ENCODE data around the gene ALK.
"Not testable (repeated sequence)": the region's sequence is repeated elsewhere in the genome, so short reads cannot be mapped to it uniquely, and the experiment has no call there.

ALK gene

DNA sequence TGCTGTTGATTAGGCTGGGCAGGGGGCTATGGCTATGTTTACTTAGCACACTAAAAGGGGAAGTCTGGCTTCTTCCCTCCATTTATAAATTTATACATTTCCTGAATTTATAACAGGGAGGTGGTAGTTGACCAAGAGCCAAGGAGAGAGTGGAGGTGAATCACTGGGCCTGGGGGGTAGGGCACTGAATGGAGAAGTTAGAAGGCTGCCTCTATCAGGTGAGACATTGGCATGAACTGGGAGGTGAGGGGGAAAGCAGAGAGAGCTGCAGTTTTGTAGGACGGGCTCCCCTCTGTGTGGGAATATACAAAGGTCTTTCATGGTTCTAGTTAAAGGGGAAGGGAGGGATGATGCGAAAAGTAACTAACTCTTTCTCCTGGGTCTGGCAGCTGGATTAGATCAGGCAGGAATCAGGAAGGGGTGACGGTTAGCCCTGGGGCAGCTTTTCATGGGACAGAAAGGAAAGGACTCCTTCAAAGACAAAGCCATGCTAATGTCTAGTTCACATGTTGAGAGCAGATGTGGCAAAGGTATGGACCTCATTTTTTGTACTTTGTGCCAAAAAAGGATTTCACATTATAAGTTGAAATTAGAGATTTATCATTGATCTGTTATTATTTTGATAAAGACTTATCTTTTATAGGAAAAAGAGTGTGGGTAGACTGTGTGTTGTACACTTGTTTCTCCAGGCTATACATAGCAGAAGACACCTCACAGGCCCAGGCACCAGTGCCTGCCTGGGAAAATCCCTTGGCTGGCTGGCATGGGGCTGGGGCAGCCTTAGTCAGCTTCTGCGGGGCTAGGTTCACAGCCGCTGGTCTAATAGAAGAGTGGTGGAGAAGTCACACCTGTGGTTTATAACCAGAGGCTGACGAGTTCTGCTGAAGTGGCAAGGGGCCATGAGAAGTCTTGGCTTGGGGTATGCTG lies 647.4 kb downstream of the ALK start:
- DNase-seq (ENCODE audit: low read depth) = no peak

DNA sequence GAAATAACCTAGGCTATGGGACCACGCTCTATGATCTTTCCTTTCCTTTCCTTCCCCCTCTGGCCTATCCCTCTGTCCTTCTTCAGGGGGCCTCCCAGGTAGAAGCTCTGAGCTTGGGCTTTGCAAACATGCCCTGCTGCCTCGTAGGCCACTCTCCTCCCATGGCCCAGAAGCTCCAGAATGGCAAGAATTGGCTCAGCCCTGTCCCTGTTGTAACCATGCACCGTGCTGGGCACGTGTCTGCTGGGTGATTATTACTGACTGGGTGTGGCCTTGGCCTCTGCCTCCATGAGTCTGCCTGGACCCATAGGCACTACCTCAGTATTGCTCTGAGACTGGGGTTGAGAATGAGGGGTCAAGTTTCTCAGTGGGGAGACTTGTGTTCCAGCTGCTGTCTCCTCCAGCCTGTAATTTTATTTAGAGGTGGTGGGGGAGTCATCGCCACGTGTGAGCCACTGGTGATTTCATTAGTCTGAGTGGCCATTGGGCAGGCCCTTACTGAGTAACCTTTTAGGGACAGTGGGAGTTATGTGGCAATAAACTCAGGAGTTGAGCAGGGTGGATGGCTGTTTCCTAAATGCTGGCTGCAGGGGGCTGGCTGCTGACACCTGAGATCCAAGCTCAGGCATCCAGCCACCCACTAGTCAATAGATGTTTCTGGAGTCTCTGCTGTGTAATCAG lies 648.2 kb downstream of the ALK start:
- DNase-seq (ENCODE audit: low read depth) = no peak

DNA sequence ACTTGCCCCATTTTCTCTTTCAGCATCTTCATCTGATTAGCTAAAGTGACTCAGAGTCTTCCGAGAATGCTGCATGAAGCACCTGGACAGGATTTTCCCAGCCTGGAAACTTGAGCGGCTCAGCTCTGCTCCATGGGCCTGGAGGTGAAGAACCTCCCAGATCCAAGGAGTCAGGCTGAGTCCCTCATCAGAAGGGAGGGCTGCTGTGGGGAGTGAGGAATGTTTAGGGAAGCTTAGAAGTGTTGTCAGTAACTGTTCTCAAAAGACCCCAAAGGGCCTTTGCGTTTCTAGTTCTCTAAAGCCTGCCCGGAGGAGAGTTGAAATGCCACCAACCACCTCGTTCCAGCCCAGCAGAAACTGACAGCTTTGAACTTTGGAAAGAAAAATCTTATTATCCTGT lies 649.1 kb downstream of the ALK start:
- no peak for DNase-seq (ENCODE audit: low read depth)

DNA sequence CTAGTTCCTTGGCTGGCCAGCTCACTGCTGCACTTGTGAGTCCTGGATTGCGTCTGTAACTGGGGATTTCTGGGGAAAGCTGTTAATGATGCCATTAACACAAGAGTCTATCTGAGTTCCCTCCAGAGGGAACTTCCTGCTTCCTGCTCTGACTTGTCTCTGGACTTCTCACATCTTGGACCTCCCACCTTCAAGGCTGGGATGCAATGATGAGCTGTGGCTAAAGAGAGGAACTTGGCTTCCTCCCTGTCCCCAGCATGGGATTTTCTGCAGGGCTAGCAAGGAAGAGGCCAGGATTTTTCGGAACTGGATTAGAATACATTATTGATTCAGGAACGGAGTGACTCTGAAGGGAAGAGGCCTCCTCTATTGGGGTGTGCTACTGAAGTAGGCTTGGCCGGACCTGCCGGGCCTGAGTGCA lies 650.7 kb downstream of the ALK start:
- DNase-seq (ENCODE audit: low read depth) = no peak

DNA sequence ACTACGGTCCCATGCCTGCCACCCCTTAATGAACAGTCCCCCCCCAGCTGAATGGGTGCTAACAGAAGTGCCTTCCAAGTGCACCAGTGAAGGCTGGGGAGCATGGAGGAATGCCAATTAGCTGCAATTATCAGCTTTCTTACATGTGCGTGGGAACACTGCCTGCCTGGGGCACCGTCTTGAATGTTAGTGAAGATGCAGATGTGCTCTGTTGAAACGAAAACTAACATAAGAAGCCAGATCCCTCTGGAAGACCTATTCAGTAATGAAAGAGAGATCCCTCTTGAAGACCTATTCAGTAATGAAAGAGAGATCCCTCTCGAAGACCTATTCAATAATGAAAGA lies 651.6 kb downstream of the ALK start:
- no peak for DNase-seq (ENCODE audit: low read depth)

DNA sequence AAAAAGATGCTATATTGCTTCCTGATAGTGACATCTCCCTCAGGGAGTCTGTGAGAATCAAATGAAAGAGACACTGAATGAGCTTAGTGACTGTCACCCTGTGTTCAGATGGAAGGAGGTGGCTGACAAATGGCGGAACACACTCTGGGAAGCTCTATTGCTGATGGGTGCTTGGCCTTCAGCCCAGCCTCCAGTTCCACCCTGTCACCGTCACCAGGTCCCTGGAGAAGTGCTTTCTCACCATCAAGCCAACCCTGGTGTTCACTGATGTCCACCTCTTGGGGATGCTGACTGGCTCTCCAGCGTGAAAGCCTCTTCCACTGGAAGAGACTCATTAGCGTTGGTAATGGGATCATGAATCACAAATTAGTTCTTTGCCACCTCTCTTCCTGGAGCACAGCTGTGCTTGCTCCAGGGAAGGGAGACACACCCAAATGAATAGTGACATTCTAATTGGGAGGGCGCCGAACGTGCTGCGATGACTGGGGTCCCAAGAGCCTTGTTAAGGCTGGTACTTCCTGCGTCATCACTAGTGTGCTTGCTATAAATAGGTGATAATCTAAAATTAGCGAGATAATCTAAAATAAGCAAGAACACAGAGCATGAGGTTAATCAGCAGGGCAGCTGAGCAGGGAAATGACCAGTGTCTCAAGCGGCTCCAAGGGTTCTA lies 652.2 kb downstream of the ALK start:
- no peak for DNase-seq (ENCODE audit: low read depth)

DNA sequence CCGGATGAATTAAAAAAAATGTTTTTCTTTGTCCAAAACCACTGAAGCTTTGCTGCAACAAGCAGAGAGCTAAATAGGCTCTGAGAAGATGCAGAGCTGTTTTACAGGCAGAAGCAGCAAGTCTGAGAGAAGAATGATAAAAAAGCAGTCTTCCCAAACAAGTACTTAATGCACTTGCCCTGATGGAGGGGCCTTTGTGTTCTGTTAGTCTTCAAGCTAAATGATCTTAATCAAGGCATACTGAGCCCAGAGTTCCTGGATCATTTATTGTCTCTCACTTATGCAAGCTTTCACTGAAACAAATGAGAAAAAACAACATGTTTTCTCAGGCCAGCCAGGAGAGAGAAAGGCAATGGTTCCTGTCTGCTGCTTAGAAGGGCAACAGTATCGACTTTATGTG lies 653.7 kb downstream of the ALK start:
- no peak for DNase-seq (ENCODE audit: low read depth)

DNA sequence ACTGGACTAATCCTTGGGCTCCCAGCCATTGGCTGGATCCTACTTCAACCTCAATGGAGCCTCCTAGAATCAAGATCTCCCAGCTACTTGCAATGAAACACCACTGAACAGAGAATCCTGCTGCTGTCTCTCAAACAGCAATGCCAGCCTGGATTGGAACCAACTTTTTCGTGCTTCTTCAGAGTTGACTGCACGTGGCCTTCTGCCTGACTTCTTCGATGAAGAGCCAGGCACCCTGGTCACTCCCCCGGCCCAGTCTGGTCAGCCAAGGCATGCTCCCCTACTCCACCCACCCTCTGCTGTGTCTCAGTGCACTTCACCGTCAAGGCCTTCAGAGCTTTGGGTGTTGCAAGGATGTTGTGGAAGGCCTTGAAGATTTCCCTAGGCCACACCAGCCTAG lies 657.5 kb downstream of the ALK start:
- no peak for DNase-seq (ENCODE audit: low read depth)

DNA sequence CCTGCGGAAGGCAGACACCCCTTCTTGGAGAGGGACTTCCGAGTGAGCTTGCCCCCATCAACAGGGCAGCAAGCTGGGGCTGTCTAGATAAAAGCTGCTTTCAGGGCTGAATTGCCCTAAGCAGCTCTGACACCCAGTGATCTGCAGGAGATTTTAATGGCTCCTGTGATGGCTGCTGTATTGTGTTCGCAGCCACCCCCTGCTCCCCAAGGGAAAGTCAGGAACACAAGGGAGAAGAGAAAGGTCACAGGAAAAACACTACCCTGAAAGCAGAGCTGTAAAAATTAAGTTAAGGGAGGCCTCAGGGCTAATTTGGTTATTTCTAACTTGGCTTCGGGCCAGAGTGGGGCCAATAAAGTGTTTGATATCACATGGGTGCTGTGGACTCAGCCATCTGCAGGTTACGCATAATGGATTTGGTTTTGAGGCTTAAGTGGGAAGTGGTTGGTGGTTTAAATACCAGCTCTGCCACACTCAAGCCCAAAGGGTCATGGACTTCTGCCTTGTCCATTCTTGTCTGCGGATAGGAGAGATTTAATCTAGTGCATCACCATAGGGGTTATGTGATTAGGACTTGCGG lies 658.6 kb downstream of the ALK start:
- no peak for DNase-seq (ENCODE audit: low read depth)

DNA sequence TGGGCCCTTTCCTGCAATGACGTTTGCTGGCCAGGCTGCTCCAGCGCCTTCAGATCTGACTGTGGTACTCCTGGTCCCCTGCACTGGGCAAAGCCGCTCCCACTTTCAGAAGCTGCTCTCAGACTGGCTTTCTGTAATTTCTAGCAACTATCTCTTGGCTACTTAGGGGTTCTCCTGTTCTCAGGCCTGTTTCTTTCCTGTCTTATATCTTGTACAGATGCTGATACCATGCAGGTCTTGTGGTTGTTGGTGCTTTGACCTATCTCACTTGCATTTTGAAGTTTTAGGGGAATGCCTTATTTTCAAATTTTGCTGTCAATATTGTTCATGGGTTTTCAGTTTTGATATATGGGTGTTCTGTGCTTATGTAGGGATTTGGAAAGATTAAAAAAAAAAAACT lies 660.4 kb downstream of the ALK start:
- DNase-seq (ENCODE audit: low read depth) = no peak

DNA sequence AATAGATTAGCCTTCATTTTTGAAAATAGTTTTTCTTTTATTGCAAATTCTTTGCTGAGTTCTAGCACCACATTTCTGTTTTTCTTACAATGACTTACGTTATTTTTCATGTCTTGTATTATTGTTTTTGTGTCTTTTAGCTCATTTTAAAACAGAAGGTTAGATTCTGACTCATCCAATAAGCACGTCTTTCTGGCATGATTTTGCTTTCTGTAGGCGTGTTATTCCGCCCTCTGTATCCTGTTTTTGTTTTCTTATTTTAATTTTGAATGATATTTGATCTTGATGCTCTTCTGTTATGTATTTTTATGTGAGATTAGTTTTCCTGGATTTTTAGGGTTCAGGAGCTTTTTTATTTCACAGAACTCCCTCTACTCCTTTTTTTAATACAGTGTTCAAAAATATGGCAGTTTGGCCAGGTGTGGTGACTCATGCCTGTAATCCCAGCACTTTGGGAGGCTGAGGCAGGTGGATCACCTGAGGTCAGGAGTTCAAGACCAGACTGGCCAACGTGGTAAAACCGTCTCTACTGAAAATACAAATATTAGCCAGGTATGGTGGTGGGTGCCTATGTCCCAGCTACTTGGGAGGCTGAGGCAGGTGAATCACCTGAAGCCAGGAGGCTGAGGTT lies 661.1 kb downstream of the ALK start:
- DNase-seq (ENCODE audit: low read depth) = no peak

DNA sequence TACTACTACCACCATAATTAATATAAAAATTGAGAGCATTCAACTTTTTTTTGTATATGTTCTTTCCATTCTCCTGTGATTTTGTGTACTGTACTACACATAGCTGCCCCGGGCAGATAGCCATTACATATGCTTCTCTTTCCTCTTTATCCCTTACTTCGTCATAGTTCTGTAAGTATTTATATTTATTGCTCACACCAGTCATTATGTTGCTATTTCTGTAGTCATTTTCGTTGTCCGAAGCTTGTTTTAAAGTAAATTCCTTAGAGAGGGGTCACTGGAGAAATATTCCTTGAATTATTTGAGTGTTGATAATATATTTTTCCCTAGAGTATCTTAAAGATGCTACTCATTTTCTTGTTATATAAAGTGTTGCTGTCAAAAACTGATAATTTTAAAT lies 662.2 kb downstream of the ALK start:
- DNase-seq (ENCODE audit: low read depth) = no peak

DNA sequence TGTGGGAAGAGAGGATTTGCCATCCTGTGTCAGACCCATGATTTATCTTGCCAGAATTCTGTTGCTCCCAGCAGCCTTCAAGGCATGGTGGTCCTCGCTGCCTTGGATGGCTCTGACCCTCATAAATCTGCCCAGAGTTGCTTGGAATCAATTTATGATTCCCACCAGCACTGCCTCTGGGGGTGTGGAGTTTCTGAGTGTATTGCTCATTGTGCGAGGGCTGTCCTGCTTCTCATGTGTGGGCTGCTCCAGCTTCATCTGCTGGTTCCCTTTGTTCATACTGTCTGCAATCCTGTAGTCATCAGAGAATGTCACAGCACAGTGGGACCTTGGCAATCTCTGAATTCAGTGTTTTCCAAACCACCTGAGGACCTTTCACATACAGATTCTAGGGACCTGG lies 666.4 kb downstream of the ALK start:
- DNase-seq (ENCODE audit: low read depth) = no peak

DNA sequence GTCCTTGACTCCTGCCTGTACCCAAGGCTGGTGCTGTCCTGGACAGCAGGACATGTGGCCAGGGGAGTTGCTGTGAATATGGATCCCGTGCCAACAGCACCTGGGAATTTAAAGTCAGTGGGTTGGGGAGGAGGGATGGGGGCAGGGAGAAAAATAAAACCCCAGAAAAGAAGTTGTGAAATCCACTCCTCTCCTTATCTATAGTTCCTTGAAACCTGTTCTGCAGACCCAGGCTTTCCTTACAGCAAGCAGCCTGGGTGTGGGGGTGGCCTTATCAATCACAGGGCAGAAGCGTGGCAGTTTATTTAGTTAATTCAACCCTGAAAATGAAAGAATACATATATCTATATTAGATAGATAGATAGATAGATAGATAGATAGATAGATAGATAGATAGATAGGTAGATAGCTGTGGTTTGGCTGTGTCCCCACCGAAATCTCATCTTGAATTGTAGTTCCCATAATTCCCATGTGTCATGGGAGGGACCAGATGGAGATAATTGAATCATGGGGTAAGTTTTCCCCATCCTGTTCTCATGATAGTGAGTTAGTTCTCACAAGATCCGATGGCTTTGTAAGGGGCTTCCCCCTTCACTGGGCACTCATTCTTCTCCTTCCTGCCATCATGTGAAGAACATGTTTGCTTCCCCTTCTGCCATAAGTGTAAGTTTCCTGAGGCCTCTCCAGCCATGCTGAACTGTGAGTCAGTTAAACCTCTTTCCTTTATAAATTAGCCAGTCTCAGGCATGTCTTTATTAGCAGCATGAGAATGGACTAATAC lies 667.7 kb downstream of the ALK start:
- DNase-seq (ENCODE audit: low read depth) = not testable (repeated sequence)

DNA sequence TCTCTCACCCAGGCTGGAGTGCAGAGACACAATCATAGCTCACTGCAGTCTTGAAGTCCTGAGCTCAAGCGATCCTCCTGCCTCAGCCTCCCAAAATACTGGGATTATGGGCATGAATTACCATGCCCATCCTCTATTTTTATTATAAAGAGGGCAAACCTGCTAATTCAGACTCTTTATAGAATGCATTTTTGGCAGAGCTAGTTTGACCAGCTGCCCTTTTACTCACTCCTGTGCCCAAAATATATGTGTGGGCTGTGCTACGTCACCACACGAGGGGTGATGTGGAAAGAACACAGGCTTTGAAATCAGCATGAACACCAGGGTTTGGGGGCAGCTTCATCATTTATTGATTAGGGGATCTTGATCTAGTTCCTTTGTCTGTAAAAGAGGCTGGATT lies 668.4 kb downstream of the ALK start:
- no peak for DNase-seq (ENCODE audit: low read depth)

DNA sequence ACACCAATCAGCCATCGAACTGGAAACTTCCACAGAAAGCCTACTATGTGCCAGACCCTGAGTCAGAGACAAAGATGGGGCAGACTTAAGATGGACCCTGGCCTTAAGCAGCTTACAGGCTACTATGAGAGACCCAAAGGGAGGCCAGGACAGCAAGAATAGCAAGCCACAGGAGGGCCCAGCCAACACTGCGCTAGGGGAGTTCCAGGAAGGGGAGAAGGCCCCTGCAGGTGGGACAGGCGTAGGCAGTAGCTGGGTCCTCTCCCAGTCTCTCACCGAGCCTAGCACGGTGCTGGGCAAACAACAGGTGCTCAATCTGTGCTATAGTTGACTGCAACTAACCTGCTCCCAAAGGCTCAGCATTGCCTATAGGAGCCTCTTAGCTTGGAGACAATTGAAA lies 670.0 kb downstream of the ALK start:
- DNase-seq (ENCODE audit: low read depth) = no peak

DNA sequence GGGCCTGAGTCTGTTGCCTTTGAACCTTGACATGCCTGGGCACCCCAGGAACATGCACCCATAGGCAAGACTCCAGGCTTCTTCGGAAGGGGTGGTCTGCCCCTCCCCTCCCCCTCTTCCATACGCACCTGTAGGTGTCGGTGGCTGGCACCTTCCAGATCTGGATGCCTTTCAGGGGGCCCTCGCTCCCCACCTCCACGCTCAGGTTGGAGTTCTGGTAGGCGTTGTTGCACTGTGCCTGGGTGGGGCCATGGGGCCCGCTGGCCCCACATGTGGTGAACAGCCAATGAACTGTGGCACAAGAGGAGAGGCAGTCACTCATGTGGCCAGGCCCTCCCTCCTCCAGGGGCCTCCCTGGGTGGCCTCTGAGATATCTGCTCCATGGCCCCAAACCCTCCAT lies 670.4 kb downstream of the ALK start:
- no peak for DNase-seq (ENCODE audit: low read depth)

DNA sequence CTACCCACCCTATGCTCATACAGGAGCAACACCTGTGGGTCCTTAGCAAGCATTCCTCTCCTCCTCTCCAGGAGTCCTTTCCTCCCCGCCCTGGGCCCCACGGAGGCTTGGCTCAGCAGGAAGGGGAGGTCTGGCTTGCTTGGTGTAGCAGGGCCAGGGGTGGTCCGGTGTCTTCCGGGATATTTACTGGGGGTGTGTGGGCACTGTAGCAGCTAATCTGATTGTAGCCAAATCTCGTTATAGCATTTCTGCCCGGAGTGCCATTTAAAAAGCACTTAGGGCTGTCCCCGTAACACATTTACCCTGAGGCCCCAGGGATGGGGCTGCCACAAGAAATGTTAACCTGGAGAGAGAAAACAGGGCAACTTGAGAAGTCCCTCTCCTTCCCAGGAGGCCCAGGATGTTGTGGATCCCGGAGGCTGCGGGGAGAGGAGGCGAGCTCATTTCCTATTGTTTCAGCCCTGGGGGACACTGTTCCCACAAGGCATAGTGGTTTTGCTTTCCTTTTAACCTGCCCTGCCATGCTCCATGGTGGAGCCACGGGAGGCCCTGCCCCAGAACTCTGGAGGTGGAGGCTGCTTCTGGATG lies 671.6 kb downstream of the ALK start:
- DNase-seq (ENCODE audit: low read depth) = no peak

DNA sequence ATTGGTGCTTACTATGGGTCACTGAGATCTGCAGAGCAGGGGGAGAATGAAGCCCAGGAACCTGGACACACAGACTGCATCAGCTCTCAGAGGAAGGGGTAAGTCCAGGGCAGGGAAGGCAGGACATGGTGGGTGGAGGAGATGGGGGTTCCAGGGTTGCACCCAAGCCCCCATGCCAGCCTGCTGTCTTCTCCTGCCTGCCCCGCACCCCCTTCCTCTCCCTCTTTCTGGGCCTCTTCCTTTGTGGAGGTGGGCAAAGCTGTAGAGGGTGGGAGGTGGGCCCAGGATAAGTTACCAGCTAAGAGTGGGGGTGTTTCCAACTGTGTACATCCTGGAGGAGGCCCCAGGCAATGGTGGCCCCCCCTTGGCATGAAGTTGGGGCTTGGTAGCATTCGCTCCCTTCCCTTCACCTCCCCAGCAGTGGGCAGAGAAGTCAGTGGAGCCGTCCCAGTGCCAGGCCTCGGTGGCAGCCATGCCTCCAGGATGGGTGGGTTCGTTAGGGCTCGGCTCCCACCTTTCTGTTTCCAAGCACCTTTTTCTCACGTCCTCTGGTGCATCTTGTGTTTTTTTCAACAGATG lies 674.0 kb downstream of the ALK start:
- no peak for DNase-seq (ENCODE audit: low read depth)

DNA sequence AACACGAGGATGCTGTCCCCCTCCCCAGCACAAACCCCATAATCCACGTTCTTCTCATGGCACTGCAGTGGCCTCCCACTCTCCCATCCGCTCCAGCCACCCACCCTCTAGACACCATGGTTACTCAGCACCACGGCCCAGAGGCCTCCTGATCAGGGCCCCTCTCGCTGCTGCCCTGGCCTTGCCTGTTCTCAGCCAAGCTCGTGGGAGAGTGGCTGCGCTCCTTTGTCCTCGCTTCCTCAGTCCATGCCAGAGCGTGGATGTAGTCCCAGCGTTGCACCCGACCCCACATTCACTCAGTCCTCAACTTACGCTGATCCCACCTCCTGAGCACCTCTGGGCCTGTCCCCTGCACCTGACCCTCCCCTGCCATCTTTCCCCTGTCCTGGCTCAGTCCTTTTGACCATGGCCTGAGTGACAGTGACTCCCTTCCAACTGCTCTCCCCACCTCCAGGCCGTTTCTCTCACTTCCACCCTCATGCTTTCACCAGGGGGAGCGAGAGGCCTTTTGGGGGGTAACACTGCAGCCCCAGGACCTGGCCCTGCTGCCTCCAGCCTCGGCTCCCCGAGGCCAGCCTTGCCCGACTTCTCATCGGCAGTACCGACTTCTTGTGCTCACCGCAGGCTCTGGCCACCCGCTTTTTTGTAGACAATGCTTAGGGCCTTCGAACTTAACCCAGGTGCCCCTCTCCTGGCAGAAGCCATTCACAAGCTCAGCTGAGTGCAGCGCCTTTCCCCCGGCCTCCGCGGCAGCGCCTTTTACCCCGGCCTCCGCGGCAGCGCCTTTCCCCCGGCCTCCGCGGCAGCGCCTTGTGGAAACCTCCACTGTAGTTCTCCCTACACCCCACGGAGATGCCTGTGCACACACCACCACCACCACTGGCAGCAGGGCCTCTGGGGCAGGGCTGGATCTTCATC lies 674.7 kb downstream of the ALK start:
- DNase-seq (ENCODE audit: low read depth) = no peak
